H1 (cell line): ENCODE data around the gene TBC1D9B. TPM values are rescaled to one million over a fixed set of nuclear protein-coding genes. Genes with fewer than 3 reads are reported as not detected.

Experiments
- CTCF ChIA-PET: fragments of 300-600 bp; sonication (Branson Sonifier 250); formaldehyde crosslinking; loops from one replicate; lab custom pipeline; 2021; ENCODE audit not compliant: partially characterized antibody; lab: Charles Lee
- POLR2A ChIA-PET: fragments of 300-600 bp; sonication (Branson Sonifier 250); formaldehyde crosslinking; loops from one replicate; lab custom pipeline; 2021; ENCODE audit warnings: inconsistent platforms; ENCODE audit not compliant: partially characterized antibody; lab: Charles Lee
- DNase-seq, 2 experiments: peaks; one replicate each; pipeline versions ENCODE4 v3.0.0 to v3.0.0-alpha.2; 2010 to 2022; ENCODE audit warnings: low spot score in 2 of 2, low read depth in 1 of 2, mixed read lengths in 1 of 2
- FAIRE-seq: peaks from 2 replicates; lab custom pipeline; 2011; peaks lifted over from hg19 to GRCh38; lab: Jason Lieb, UNC
- H2AFZ ChIP-seq: 2 replicates; pipeline ENCODE4 v1.8.1; 2012; ENCODE audit warnings: low read length, inconsistent platforms
- H2AK5ac ChIP-seq: 2 replicates; pipeline ENCODE4 v1.6.1; 2013; ENCODE audit warnings: low read depth, low read length
- H2BK120ac ChIP-seq: replicated peaks from 2 replicates; pipeline ENCODE3; 2013; ENCODE audit warnings: low read depth, low read length, inconsistent platforms
- H2BK12ac ChIP-seq: 2 replicates; pipeline ENCODE4 v1.6.1; 2013; ENCODE audit warnings: low read depth, low read length
- H2BK15ac ChIP-seq: 2 replicates; pipeline ENCODE4 v1.6.1; 2013; ENCODE audit warnings: low read length
- H2BK20ac ChIP-seq: 2 replicates; pipeline ENCODE4 v1.6.1; 2013; ENCODE audit warnings: low read length
- H2BK5ac ChIP-seq: 2 replicates; pipeline ENCODE4 v1.6.1; 2013; ENCODE audit warnings: low read depth, low read length
- H3K14ac ChIP-seq: 2 replicates; pipeline ENCODE4 v1.6.1; 2013; ENCODE audit warnings: inconsistent platforms; ENCODE audit not compliant: insufficient read length
- H3K18ac ChIP-seq: 2 replicates; pipeline ENCODE4 v1.6.1; 2013; ENCODE audit warnings: low read length; ENCODE audit errors: extremely low read depth
- H3K23ac ChIP-seq: 2 replicates; pipeline ENCODE4 v1.6.1; 2013; ENCODE audit warnings: inconsistent platforms; ENCODE audit not compliant: insufficient read length
- H3K23me2 ChIP-seq: 2 replicates; pipeline ENCODE4 v1.6.1; 2013; ENCODE audit warnings: low read depth, low read length
- H3K27ac ChIP-seq: 2 replicates; pipeline ENCODE4 v1.6.1; 2011; ENCODE audit warnings: low read depth, low read length, inconsistent platforms
- H3K27me3 ChIP-seq, 4 experiments: replicated peaks in 1 of 4; 1 replicate in 1 of 4; 2 replicates in 3 of 4; pipeline versions ENCODE4 v1.6.1 to v1.8.1; 2011 to 2013; ENCODE audit warnings: low read length in 3 of 4, mild to moderate bottlenecking in 3 of 4, inconsistent platforms in 2 of 4, mixed read lengths in 2 of 4, moderate library complexity in 1 of 4; ENCODE audit not compliant: control insufficient read depth in 3 of 4, insufficient read depth in 3 of 4; ENCODE audit errors: extremely low read depth in 1 of 4
- H3K36me3 ChIP-seq, 4 experiments: 2 replicates each; pipeline versions ENCODE4 v1.6.1 to v1.8.1; 2011 to 2013; ENCODE audit warnings: mild to moderate bottlenecking in 4 of 4, low read length in 3 of 4, moderate library complexity in 2 of 4, control low read depth in 1 of 4, inconsistent platforms in 1 of 4; ENCODE audit not compliant: insufficient read depth in 4 of 4, control insufficient read depth in 2 of 4
- H3K4ac ChIP-seq: replicated peaks from 2 replicates; pipeline ENCODE3; 2013; ENCODE audit warnings: low read length, low read depth, mixed read lengths, inconsistent platforms; ENCODE audit not compliant: insufficient read length
- H3K4me1 ChIP-seq, 4 experiments: replicated peaks in 1 of 4; 1 replicate in 1 of 4; 2 replicates in 3 of 4; pipeline versions ENCODE4 v1.6.1 to v1.8.1; 2011 to 2013; ENCODE audit warnings: low read length in 3 of 4, inconsistent platforms in 2 of 4, mixed read lengths in 1 of 4; ENCODE audit not compliant: insufficient read depth in 4 of 4, control insufficient read depth in 3 of 4
- H3K4me2 ChIP-seq, 2 experiments: 2 replicates each; pipeline versions ENCODE4 v1.6.1 to v1.8.1; 2011 to 2013; ENCODE audit warnings: low read depth in 2 of 2, low read length in 2 of 2, control low read depth in 1 of 2, inconsistent platforms in 1 of 2, mild to moderate bottlenecking in 1 of 2; ENCODE audit not compliant: insufficient read depth in 1 of 2
- H3K4me3 ChIP-seq, 4 experiments: fragments of 200-600, 300-600 bp in 1 of 4; sonication (generic), shearing (Covaris generic), sonication (Bioruptor Twin) in 1 of 4; 2 replicates each; pipeline versions ENCODE4 v1.5.1 to v1.8.1; 2011 to 2016; ENCODE audit warnings: low read length in 4 of 4, low read depth in 3 of 4, control low read depth in 2 of 4, inconsistent platforms in 2 of 4, mild to moderate bottlenecking in 2 of 4, mixed read lengths in 1 of 4, moderate library complexity in 1 of 4; ENCODE audit not compliant: insufficient read depth in 2 of 4; ENCODE audit errors: extremely low read depth in 1 of 4
- H3K56ac ChIP-seq: replicated peaks from 2 replicates; pipeline ENCODE3; 2013; ENCODE audit warnings: low read depth, mild to moderate bottlenecking, mixed read lengths, low read length, inconsistent platforms; ENCODE audit not compliant: insufficient read length
- H3K79me1 ChIP-seq: 2 replicates; pipeline ENCODE4 v1.6.1; 2013; ENCODE audit warnings: low read depth, low read length, control low read depth
- H3K79me2 ChIP-seq, 2 experiments: 2 replicates each; pipeline versions ENCODE4 v1.6.1 to v1.8.1; 2012 to 2013; ENCODE audit warnings: low read length in 2 of 2, mild to moderate bottlenecking in 2 of 2, inconsistent platforms in 1 of 2; ENCODE audit not compliant: insufficient read depth in 2 of 2, control insufficient read depth in 1 of 2
- H3K9ac ChIP-seq, 4 experiments: replicated peaks in 1 of 4; 1 replicate in 1 of 4; 2 replicates in 3 of 4; pipeline versions ENCODE4 v1.6.1 to v1.8.1; 2011 to 2013; ENCODE audit warnings: low read depth in 3 of 4, low read length in 3 of 4, control low read depth in 2 of 4, mild to moderate bottlenecking in 2 of 4, moderate library complexity in 2 of 4, inconsistent platforms in 1 of 4; ENCODE audit errors: extremely low read depth in 1 of 4
- H3K9me3 ChIP-seq, 2 experiments: 2 replicates each; pipeline versions ENCODE4 v1.6.1 to v1.8.1; 2012 to 2013; ENCODE audit warnings: mild to moderate bottlenecking in 2 of 2, moderate library complexity in 2 of 2, control low read depth in 1 of 2, inconsistent platforms in 1 of 2, low read depth in 1 of 2, low read length in 1 of 2, mixed read lengths in 1 of 2; ENCODE audit not compliant: insufficient read depth in 2 of 2
- H4K20me1 ChIP-seq, 2 experiments: replicated peaks in 1 of 2; 2 replicates each; pipeline versions ENCODE3 to v1.8.1; 2011 to 2013; ENCODE audit warnings: inconsistent platforms in 2 of 2, low read length in 2 of 2, mild to moderate bottlenecking in 1 of 2; ENCODE audit not compliant: insufficient read depth in 2 of 2, control insufficient read depth in 1 of 2
- H4K5ac ChIP-seq: 2 replicates; pipeline ENCODE4 v1.6.1; 2013; ENCODE audit warnings: low read length, low read depth, mixed read lengths, inconsistent platforms; ENCODE audit not compliant: insufficient read length
- H4K8ac ChIP-seq: 2 replicates; pipeline ENCODE4 v1.8.0; 2013; ENCODE audit warnings: mild to moderate bottlenecking, moderate library complexity, low read length, inconsistent platforms; ENCODE audit not compliant: insufficient read depth; ENCODE audit errors: extremely low read depth
- H4K91ac ChIP-seq: replicated peaks from 2 replicates; pipeline ENCODE3; 2013; ENCODE audit warnings: low read length, mixed read lengths, inconsistent platforms; ENCODE audit not compliant: insufficient read length
- RFX5 ChIP-seq: IDR thresholded peaks from 2 replicates; pipeline ENCODE4 v1.6.1; 2011; ENCODE audit warnings: low read depth, low read length, improper control_type of control experiment, borderline replicate concordance
- SP1 ChIP-seq: IDR thresholded peaks from 2 replicates; pipeline ENCODE4 v1.6.1; 2011; ENCODE audit warnings: low read depth, low read length
- SRF ChIP-seq: IDR thresholded peaks from 2 replicates; pipeline ENCODE4 v1.6.1; 2011; ENCODE audit warnings: mild to moderate bottlenecking, low read depth, low read length, moderate library complexity
- SUZ12 ChIP-seq: fragments of 200-600 bp; sonication (generic); IDR thresholded peaks from 2 replicates; pipeline ENCODE4 v1.6.1; 2012; ENCODE audit warnings: mild to moderate bottlenecking, inconsistent platforms, low read length, moderate library complexity, mixed read lengths
- WGBS, 2 experiments: shearing (Covaris generic) in 1 of 2; methylation state at CpG; one replicate each; pipeline versions ENCODE4 v1.1.6 to v1.1.7; 2013 to 2015; ENCODE audit warnings: low lambda C conversion rate in 2 of 2, mixed read lengths in 2 of 2, inconsistent platforms in 1 of 2, low coverage in 1 of 2, missing lambda C conversion rate in 1 of 2; ENCODE audit not compliant: insufficient replicate concordance in 2 of 2, insufficient coverage in 1 of 2, insufficient read length in 1 of 2; ENCODE audit errors: extremely low coverage in 1 of 2, missing lambda C conversion rate in 1 of 2; 5-methylcytosine and 5-hydroxymethylcytosine counted together
- polyA plus RNA-seq, 7 experiments: library from polyadenylated mRNA; depleted of rRNA in 3 of 7; stranded (reverse) in 5 of 7; unstranded in 2 of 7; fragments of >200 nt in 5 of 7; fragments of 200-250 nt in 2 of 7; gene quantifications; 1 replicate in 5 of 7; 2 replicates in 1 of 7; 4 replicates in 1 of 7; pipeline versions ENCODE4 v1.2.1 to v1.2.3, GENCODE V29; 2011 to 2013; ENCODE audit warnings: missing spikeins in 2 of 7, mixed read lengths in 2 of 7
- total RNA-seq: library from RNA; stranded (reverse); fragmentation: NEBNext Ultra II Directional; extraction: Animal tissue kit (Norgen Biotek cat#: 25700); gene quantifications from 2 replicates; pipeline ENCODE4 v1.2.1, GENCODE V29; 2021

The TBC1D9B gene
- total and polyA plus RNA-seq, 2 of the 8 experiments (the other 6 are each of a cell fraction or from before 2014, with no cell fraction given): 33.6 to 57.1 TPM

GRCh38 chr5:179814090-179814489 lies 93.6 kb downstream of the TBC1D9B start:
- peaks cover 0 to 18% (median 14%) of the 10 kb centered on the region in 4 experiments; a peak in 6 of 7 replicates for H3K4me1 ChIP-seq
- H3K27me3 ChIP-seq: peaks cover 0 to 5% (median 2%) of the 10 kb centered on the region in 4 experiments; a peak in 2 of 7 replicates
- H3K23ac ChIP-seq: no peak overlapping the region
- no peaks in the 10 kb centered on the region for H3K79me1 ChIP-seq
- no peak overlapping the region for H3K14ac ChIP-seq
- H3K56ac ChIP-seq: no peak overlapping the region
- no peaks in the 10 kb centered on the region for H4K20me1 ChIP-seq
- TF ChIP-seq RFX5 (no peak), SUZ12 (no peak), SP1 (peak; percentile 89), SRF (no peak)
- TF ChIP-seq, all 59 proteins: peak for 1
- CTCF ChIA-PET: interaction anchor here (1.0 to 3.3 kb wide), 4 partner anchors 11 to 51 kb away, joined by 3 to 23 read pairs (median 7); no protein-coding TSS in a partner anchor
- Histone ChIP-seq H4K91ac (no peak overlapping the region), H3K36me3 (peaks cover 0 to 5% (median 0%) of the 10 kb centered on the region in 4 experiments; a peak in 1 of 8 replicates), H2BK5ac (no peak overlapping the region), H4K5ac (no peak overlapping the region), H2AK5ac (no peak overlapping the region), H2BK120ac (no peak overlapping the region), H2AFZ (no peak overlapping the region), H3K4me2 (peak overlapping the region in 1 of 2 experiments; percentile 42; a peak in 2 of 4 replicates), H3K79me2 (no peaks in the 10 kb centered on the region; a peak in 1 of 4 replicates), H3K23me2 (peaks cover 13% of the 10 kb centered on the region; the same call in 1 of the 2 replicates), H3K27ac (no peak overlapping the region), H3K9me3 (no peaks in the 10 kb centered on the region), H4K8ac (no peak overlapping the region), H2BK15ac (0 out of 2 replicates have a peak overlapping the region, but pooled peaks have one; percentile 31), H3K9ac (no peak overlapping the region), H3K4me3 (no peak overlapping the region), H3K18ac (no peak overlapping the region), H2BK20ac (no peak overlapping the region), H2BK12ac (no peak overlapping the region), H3K4ac (no peak overlapping the region)
- WGBS, 2 experiments: 58% methylated on average over 3 of the region's 3 CpGs; no CpG with 5 or more reads in 1 of the 2 experiments
- no peak for FAIRE-seq
- no peak for DNase-seq
- POLR2A ChIA-PET: interaction anchor here (1.5 to 12.6 kb wide), 2 partner anchors 13 to 23 kb away, joined by 5 to 207 read pairs; partner anchors contain the start of genes LTC4S and MGAT4B
